Tibial nerve (tissue), 4 donors: ENCODE results near the gene NLRP6. TPM values are rescaled to one million over a fixed set of nuclear protein-coding genes. Genes with fewer than 3 reads are reported as not detected.

Source experiments
- DNase-seq, 2 donors: peaks; one replicate each; pipeline ENCODE4 v3.0.0-alpha.2; 2019; ENCODE audit warnings: low spot score in 2 of 2
- H3K27ac ChIP-seq, 4 donors: fragments of 200-600 bp; sonication (generic) in 3 of 4; one replicate each; pipeline ENCODE4 v1.5.1; 2017 to 2019; ENCODE audit warnings: mild to moderate bottlenecking in 1 of 4
- H3K27me3 ChIP-seq, 2 donors: fragments of 200-600 bp; sonication (generic) in 1 of 2; one replicate each; pipeline versions ENCODE4 v1.5.1 to v1.6.0; 2017 to 2019
- H3K36me3 ChIP-seq, 3 donors: fragments of 200-600 bp; sonication (generic); one replicate each; pipeline ENCODE4 v1.5.1; 2018 to 2019
- H3K4me1 ChIP-seq, 4 donors: fragments of 200-600 bp; sonication (generic) in 3 of 4; one replicate each; pipeline ENCODE4 v1.5.1; 2017 to 2019
- H3K4me3 ChIP-seq, 4 donors: fragments of 200-600 bp; sonication (generic) in 3 of 4; one replicate each; pipeline ENCODE4 v1.5.1; 2017 to 2019; ENCODE audit warnings: mild to moderate bottlenecking in 1 of 4, moderate library complexity in 1 of 4
- H3K9me3 ChIP-seq, 4 donors: fragments of 200-600 bp; sonication (generic) in 3 of 4; one replicate each; pipeline ENCODE4 v1.5.1; 2017 to 2019
- EP300 ChIP-seq, 2 donors: sonication (generic); formaldehyde crosslinking; IDR thresholded peaks; one replicate each; pipeline ENCODE4 v1.6.1; 2017; ENCODE audit warnings: antibody characterized with exemption in 2 of 2, mild to moderate bottlenecking in 1 of 2
- POLR2A ChIP-seq, 2 donors: fragments of 450-650 bp; IDR thresholded peaks; one replicate each; pipeline ENCODE4 v1.6.1; 2017; ENCODE audit warnings: antibody characterized with exemption in 2 of 2, mild to moderate bottlenecking in 2 of 2, moderate library complexity in 2 of 2
- WGBS, 2 donors: methylation state at CpG; one replicate each; pipeline ENCODE4 v1.1.5; 2018; 5-methylcytosine and 5-hydroxymethylcytosine counted together
- total RNA-seq, 4 donors: library from RNA; depleted of rRNA; stranded (reverse); fragments of >200 nt; gene quantifications; one replicate each; pipeline ENCODE4 v1.1.0, GENCODE V29; 2016
- TF ChIP-seq, protein P1 (sequence below), 5 experiments: fragments of 200-600 bp in 3 of 5; fragments of 450-650 bp in 2 of 5; sonication (generic) in 3 of 5; IDR thresholded peaks; one replicate each; pipeline ENCODE4 v1.5.1; 2016 to 2019; ENCODE audit warnings: antibody characterized with exemption in 5 of 5, mild to moderate bottlenecking in 3 of 5, moderate library complexity in 2 of 5

The NLRP6 gene
- total RNA-seq, 4 donors from 2014 or later, result 1.0 to 3.3 (median 1.7) TPM

DNA sequence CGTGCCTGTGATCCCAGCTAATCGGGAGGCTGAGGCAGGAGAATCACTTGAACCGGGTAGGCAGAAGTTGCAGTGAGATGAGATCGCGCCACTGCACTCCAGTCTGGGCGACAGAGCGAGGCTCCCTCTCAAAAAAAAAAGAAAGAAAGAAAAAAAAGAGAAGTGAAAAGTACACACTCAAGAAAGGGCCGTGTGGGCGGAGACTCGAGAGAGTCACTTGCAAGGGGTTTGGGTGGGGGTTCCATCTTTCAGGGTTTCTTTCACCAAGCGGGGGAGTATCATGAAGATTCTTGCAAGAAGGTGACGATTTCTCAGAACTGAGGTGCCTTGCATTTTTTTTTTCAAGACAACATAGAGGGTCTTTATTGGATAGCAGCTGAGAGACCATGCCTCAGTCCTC is 25.2 kb downstream of the NLRP6 start:
- 78 to 82% methylated on average over 12 of the region's 12 CpGs for WGBS, 2 donors
- no peak for DNase-seq
- no peak overlapping the region for H3K27ac ChIP-seq
- TF ChIP-seq EP300 (IDR thresholded peaks at IDR 0.05), result no peak
- no peak for TF ChIP-seq POLR2A (IDR thresholded peaks at IDR 0.05)
- H3K36me3 ChIP-seq, result no peaks in the 10 kb centered on the region
- peaks cover 0 to 24% of the 10 kb centered on the region in 2 donors for H3K27me3 ChIP-seq
- H3K4me3 ChIP-seq, result no peak overlapping the region
- H3K9me3 ChIP-seq, result no peaks in the 10 kb centered on the region
- H3K4me1 ChIP-seq, result peaks cover 0 to 55% (median 22%) of the 10 kb centered on the region in 4 donors

DNA sequence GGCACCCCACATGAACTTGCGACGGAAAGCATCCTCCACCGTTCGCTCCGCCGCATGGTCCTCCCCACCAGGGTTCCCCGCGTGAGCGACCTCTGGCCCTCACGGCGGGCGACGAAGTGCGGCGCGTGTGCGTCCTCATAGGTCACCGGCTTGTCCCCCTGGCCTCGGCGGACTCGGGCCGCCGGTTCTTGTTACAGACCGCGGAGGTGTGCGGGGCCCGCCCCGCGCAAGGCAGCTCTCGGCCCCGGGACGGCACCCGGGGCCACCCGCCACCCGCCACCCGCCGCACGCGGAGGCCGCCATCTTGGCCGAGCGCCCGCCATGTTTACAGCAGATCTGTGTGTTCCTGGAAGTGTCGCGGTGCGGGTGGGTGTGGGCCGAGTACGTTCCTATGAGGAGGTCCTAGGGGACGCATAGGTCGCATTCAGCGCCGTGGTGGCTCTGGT is 25.9 kb downstream of the NLRP6 start:
- no peak overlapping the region for H3K27ac ChIP-seq
- 87 to 93% methylated on average over 47 to 52 of the region's 52 CpGs for WGBS, 2 donors
- H3K36me3 ChIP-seq, result no peaks in the 10 kb centered on the region
- peaks cover 0 to 50% (median 22%) of the 10 kb centered on the region in 4 donors for H3K4me1 ChIP-seq
- no peak for DNase-seq
- H3K9me3 ChIP-seq, result no peaks in the 10 kb centered on the region
- H3K4me3 ChIP-seq, result no peak overlapping the region
- TF ChIP-seq, protein P1, sequence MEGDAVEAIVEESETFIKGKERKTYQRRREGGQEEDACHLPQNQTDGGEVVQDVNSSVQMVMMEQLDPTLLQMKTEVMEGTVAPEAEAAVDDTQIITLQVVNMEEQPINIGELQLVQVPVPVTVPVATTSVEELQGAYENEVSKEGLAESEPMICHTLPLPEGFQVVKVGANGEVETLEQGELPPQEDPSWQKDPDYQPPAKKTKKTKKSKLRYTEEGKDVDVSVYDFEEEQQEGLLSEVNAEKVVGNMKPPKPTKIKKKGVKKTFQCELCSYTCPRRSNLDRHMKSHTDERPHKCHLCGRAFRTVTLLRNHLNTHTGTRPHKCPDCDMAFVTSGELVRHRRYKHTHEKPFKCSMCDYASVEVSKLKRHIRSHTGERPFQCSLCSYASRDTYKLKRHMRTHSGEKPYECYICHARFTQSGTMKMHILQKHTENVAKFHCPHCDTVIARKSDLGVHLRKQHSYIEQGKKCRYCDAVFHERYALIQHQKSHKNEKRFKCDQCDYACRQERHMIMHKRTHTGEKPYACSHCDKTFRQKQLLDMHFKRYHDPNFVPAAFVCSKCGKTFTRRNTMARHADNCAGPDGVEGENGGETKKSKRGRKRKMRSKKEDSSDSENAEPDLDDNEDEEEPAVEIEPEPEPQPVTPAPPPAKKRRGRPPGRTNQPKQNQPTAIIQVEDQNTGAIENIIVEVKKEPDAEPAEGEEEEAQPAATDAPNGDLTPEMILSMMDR (IDR thresholded peaks at IDR 0.05), result no peak
- TF ChIP-seq POLR2A (IDR thresholded peaks at IDR 0.05) (no peak), EP300 (IDR thresholded peaks at IDR 0.05) (no peak)
- H3K27me3 ChIP-seq, result peaks cover 0 to 18% of the 10 kb centered on the region in 2 donors

DNA sequence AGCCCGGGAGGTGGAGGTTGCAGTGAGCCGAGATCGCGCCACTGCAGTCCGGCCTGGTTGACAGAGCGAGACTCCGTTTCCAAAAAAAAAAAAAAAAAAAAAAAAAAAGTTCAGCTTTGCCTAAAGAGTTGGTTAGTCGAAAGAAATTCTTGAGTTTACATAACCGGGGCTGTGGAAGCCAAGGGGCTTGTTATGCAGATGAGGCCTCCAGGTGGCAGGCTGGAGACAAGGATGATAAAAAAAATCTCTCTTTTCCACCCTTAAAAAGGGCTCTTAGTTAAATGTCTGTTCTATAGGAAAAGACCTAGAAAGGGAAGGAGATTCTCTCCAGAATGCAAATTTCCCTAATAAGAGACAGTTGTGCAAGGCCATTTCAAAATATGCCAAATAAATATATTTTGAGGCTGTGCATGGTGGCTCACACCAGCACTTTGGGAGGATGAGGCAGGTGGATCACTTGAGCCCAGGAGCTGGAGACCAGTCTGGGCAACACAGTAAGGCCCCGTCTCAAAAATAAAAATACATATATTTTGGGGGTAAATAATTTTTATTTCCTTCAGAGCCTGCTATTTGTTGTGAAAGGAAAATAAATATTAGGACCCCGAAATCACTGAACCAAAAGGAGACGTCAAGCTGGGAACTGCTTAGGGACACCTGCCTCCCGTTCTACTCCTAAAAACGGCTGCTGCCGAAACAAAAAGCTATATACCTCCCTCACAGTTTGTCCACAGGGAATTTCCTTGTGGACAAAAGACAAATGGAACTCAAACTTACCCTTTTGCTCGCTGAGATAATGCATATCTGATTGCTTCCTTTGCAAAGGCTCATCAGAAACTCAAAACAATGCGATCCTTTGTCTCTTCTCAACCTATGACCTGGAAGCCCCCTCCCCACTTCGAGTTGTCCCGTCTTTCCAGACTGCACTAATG is 27.0 kb downstream of the NLRP6 start:
- WGBS, 2 donors, result 37 to 39% methylated on average over 19 of the region's 19 CpGs
- DNase-seq, result peak; percentile 65 to 77
- peaks cover 0 to 49% (median 26%) of the 10 kb centered on the region in 4 donors for H3K4me1 ChIP-seq
- TF ChIP-seq EP300 (IDR thresholded peaks at IDR 0.05), result peak; percentile 36 to 56
- TF ChIP-seq, protein P1 (IDR thresholded peaks at IDR 0.05), result peak; percentile 54 to 84 (median 68)
- no peak for TF ChIP-seq POLR2A (IDR thresholded peaks at IDR 0.05)
- H3K36me3 ChIP-seq, result no peaks in the 10 kb centered on the region
- peaks cover 0 to 8% of the 10 kb centered on the region in 2 donors for H3K27me3 ChIP-seq
- H3K9me3 ChIP-seq, result no peaks in the 10 kb centered on the region
- peak overlapping the region in 3 of 4 donors; percentile 80 to 94 (median 94) for H3K27ac ChIP-seq
- H3K4me3 ChIP-seq, result no peak overlapping the region

DNA sequence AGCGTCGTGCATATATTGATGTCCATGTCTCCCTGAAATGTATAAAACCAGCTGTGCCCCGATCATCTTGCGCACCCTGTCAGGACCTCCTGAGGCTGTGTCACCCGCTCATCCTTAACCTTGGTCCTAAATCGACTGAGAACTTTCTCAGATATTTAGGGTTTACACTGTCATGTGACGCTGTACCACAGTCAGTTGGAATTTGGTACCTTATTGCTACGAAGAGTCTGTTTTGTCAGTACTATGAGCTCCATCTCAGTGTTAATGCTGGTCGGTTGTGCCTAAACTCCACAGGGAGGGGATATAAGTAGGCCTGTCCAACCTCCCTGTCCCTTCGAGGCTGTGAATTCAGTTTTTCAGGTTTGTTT is 27.6 kb downstream of the NLRP6 start:
- DNase-seq, result no peak
- Histone ChIP-seq H3K36me3 (no peaks in the 10 kb centered on the region), H3K9me3 (no peaks in the 10 kb centered on the region), H3K27ac (peak overlapping the region in 3 of 4 donors; percentile 80 to 94 (median 94)), H3K27me3 (peaks cover 0 to 1% of the 10 kb centered on the region in 2 donors), H3K4me3 (no peak overlapping the region), H3K4me1 (peaks cover 0 to 46% (median 26%) of the 10 kb centered on the region in 4 donors)
- TF ChIP-seq, protein P1 (IDR thresholded peaks at IDR 0.05), result no peak
- TF ChIP-seq POLR2A (IDR thresholded peaks at IDR 0.05) (no peak), EP300 (IDR thresholded peaks at IDR 0.05) (no peak)
- 74 to 75% methylated on average over 10 of the region's 10 CpGs for WGBS, 2 donors

DNA sequence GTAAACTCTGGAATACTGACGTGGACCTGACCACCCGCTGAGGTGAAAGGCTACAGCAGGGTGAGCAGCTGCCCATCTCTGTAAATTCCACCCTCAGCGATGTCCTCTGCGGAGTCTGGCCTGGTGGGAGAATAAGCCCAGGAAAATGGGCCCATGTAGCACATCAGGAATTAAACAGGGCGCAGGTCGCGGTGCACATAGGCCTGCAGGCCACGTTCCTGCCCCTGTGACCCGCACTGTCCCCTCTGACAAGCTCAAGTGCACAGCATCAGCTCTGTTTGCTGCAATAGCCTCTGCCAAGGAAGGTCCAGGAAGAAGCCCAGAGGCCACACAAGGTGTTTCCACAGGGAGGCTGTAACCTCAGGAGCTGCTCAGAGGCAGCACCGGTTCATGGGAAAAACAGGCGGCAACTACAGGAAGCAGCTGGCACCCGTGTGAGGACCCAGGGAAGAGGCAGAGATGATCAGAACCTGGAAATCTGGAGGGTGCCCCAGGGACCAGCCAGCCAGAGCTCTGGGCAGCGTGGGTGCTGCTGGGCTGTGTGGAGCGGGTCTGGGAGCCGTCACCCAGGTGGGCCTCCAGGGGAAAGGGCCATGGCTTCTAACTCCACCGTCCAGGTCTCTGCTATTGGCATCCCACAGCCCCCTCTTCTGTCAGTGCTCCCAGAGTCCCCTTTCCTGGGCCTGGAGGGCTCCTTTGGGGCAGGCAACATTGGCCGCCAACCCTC is 28.6 kb downstream of the NLRP6 start:
- no peaks in the 10 kb centered on the region for H3K36me3 ChIP-seq
- H3K27ac ChIP-seq, result peak overlapping the region; percentile 17 to 94 (median 87)
- TF ChIP-seq POLR2A (IDR thresholded peaks at IDR 0.05) (no peak), EP300 (IDR thresholded peaks at IDR 0.05) (no peak)
- TF ChIP-seq, protein P1 (IDR thresholded peaks at IDR 0.05), result no peak
- no peaks in the 10 kb centered on the region for H3K27me3 ChIP-seq
- WGBS, 2 donors, result 84 to 88% methylated on average over 17 of the region's 17 CpGs
- no peak overlapping the region for H3K4me3 ChIP-seq
- H3K9me3 ChIP-seq, result no peaks in the 10 kb centered on the region
- no peak for DNase-seq
- peaks cover 0 to 49% (median 27%) of the 10 kb centered on the region in 4 donors for H3K4me1 ChIP-seq
